Trophoblast cell (in vitro differentiated cells and primary cell): ENCODE results near the gene PTTG2.

Experiments
- DNase-seq, 2 donors: peaks; one replicate each; pipeline ENCODE4 v3.0.0-alpha.2; 2016
- H2AFZ ChIP-seq: 2 replicates; pipeline ENCODE4 v1.6.1; 2013; ENCODE audit warnings: low read length, moderate library complexity, mild to moderate bottlenecking; ENCODE audit not compliant: insufficient read depth, poor library complexity
- H2AK5ac ChIP-seq: 2 replicates; pipeline ENCODE4 v1.6.1; 2013; ENCODE audit warnings: mild to moderate bottlenecking, low read length
- H2BK120ac ChIP-seq: 2 replicates; pipeline ENCODE4 v1.6.1; 2013; ENCODE audit warnings: low read length, mild to moderate bottlenecking, moderate library complexity; ENCODE audit not compliant: insufficient read depth, poor library complexity
- H2BK12ac ChIP-seq: 2 replicates; pipeline ENCODE4 v1.6.1; 2013; ENCODE audit warnings: mild to moderate bottlenecking, low read length, moderate library complexity
- H2BK5ac ChIP-seq: 2 replicates; pipeline ENCODE4 v1.6.1; 2013; ENCODE audit warnings: low read length, low read depth, moderate library complexity, mild to moderate bottlenecking; ENCODE audit not compliant: poor library complexity
- H3K14ac ChIP-seq: 2 replicates; pipeline ENCODE4 v1.6.1; 2013; ENCODE audit warnings: mild to moderate bottlenecking, low read length
- H3K18ac ChIP-seq: 2 replicates; pipeline ENCODE4 v1.6.1; 2013; ENCODE audit warnings: mild to moderate bottlenecking, low read length
- H3K23ac ChIP-seq: 2 replicates; pipeline ENCODE4 v1.6.1; 2013; ENCODE audit warnings: low read length
- H3K27ac ChIP-seq: 2 replicates; pipeline ENCODE4 v1.5.1; 2013; ENCODE audit warnings: low read depth, mild to moderate bottlenecking, inconsistent platforms, low read length, moderate library complexity
- H3K27me3 ChIP-seq: 2 replicates; pipeline ENCODE4 v1.6.1; 2013; ENCODE audit warnings: inconsistent platforms, mild to moderate bottlenecking, low read length, moderate library complexity; ENCODE audit not compliant: insufficient read depth
- H3K36me3 ChIP-seq, 2 experiments: 1 replicate in 1 of 2; 2 replicates in 1 of 2; pipeline ENCODE4 v1.6.1; 2013; ENCODE audit warnings: low read length in 2 of 2, mild to moderate bottlenecking in 2 of 2, moderate library complexity in 1 of 2; ENCODE audit not compliant: insufficient read depth in 2 of 2, control insufficient read depth in 1 of 2
- H3K4ac ChIP-seq: 2 replicates; pipeline ENCODE4 v1.6.1; 2013; ENCODE audit warnings: low read depth, mild to moderate bottlenecking, low read length, moderate library complexity
- H3K4me1 ChIP-seq, 2 experiments: 1 replicate in 1 of 2; 2 replicates in 1 of 2; pipeline ENCODE4 v1.6.1; 2013; ENCODE audit warnings: low read length in 2 of 2, mild to moderate bottlenecking in 2 of 2, moderate library complexity in 1 of 2; ENCODE audit not compliant: insufficient read depth in 2 of 2, control insufficient read depth in 1 of 2
- H3K4me2 ChIP-seq: 2 replicates; pipeline ENCODE4 v1.6.1; 2013; ENCODE audit warnings: inconsistent platforms, mild to moderate bottlenecking, low read length, moderate library complexity
- H3K4me3 ChIP-seq: 2 replicates; pipeline ENCODE4 v1.5.1; 2013; ENCODE audit warnings: mild to moderate bottlenecking, low read depth, low read length, inconsistent platforms
- H3K79me1 ChIP-seq: one replicate; pipeline ENCODE4 v1.6.1; 2013; ENCODE audit warnings: low read length
- H3K79me2 ChIP-seq: 2 replicates; pipeline ENCODE4 v1.6.1; 2013; ENCODE audit warnings: low read length, mild to moderate bottlenecking; ENCODE audit not compliant: control insufficient read depth, insufficient read depth, poor library complexity
- H3K9ac ChIP-seq: 2 replicates; pipeline ENCODE4 v1.6.1; 2013; ENCODE audit warnings: mild to moderate bottlenecking, low read length
- H3K9me3 ChIP-seq: 2 replicates; pipeline ENCODE4 v1.6.1; 2013; ENCODE audit warnings: low read depth, mild to moderate bottlenecking, control low read depth, inconsistent platforms, low read length; ENCODE audit not compliant: insufficient read depth
- H4K12ac ChIP-seq: 2 replicates; pipeline ENCODE4 v1.6.1; 2013; ENCODE audit warnings: low read depth, mild to moderate bottlenecking, low read length, moderate library complexity
- H4K8ac ChIP-seq: 2 replicates; pipeline ENCODE4 v1.6.1; 2013; ENCODE audit warnings: low read depth, mild to moderate bottlenecking, low read length, moderate library complexity
- H4K91ac ChIP-seq: one replicate; pipeline ENCODE4 v1.6.1; 2013; ENCODE audit warnings: low read depth, mild to moderate bottlenecking, low read length, moderate library complexity
- WGBS: extraction: QIAGEN DNeasy Blood & Tissue Kit; methylation state at CpG from one replicate; pipeline ENCODE4 v1.1.7; 2013; ENCODE audit warnings: missing lambda C conversion rate; ENCODE audit not compliant: insufficient read length, insufficient coverage; ENCODE audit errors: extremely low coverage; 5-methylcytosine and 5-hydroxymethylcytosine counted together

The PTTG2 gene

DNA sequence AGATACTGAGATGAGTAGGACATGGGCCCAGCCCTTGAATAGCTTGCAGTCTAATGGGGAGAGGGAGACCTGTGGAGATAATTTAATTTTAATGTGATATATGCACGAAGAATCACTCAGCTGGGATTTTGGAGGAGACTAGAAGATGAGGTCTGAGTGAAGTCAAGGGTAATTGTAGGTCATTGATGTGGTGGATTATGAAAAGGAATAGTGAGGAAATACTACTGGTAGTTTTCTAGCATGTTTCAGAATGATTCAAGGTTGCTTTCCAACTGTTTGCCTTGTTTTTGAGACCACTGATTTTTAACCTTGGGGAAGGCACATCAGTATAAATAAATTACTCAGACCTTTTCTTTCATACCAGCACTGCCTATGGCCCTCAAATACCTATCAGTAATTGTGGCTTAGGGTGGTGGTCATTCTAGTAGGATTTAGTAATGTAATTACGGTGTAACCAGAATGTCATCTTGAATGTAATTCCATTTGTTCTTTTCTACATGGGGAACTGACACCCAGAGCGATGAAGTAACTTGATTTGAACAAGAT, 25.6 kb downstream of the PTTG2 start:
- Histone ChIP-seq H3K4ac (no peak overlapping the region), H4K12ac (no peak overlapping the region), H3K36me3 (no peaks in the 10 kb centered on the region), H3K27me3 (no peaks in the 10 kb centered on the region), H3K9ac (no peak overlapping the region), H2AK5ac (no peak overlapping the region), H3K79me2 (peaks cover 8% of the 10 kb centered on the region), H4K8ac (no peak overlapping the region), H2BK5ac (no peak overlapping the region), H3K27ac (no peak overlapping the region), H3K79me1 (peaks cover 6% of the 10 kb centered on the region), H3K9me3 (no peaks in the 10 kb centered on the region), H3K14ac (no peak overlapping the region), H2BK120ac (no peak overlapping the region), H4K91ac (no peak overlapping the region), H3K18ac (no peak overlapping the region), H3K4me1 (peaks cover 19 to 30% of the 10 kb centered on the region in 2 experiments), H2BK12ac (no peak overlapping the region), H3K4me2 (no peak overlapping the region), H3K4me3 (no peak overlapping the region), H2AFZ (no peak overlapping the region), H3K23ac (no peak overlapping the region)
- peak in 1 of 2 donors; percentile 19 for DNase-seq
- no CpG with 5 or more reads among the region's 3 CpGs for WGBS

GRCh38 chr4:37988670-37989069, 28.5 kb downstream of the PTTG2 start:
- peaks cover 6% of the 10 kb centered on the region for H3K79me2 ChIP-seq
- H4K8ac ChIP-seq, result no peak overlapping the region
- no peaks in the 10 kb centered on the region for H3K36me3 ChIP-seq
- H3K14ac ChIP-seq, result no peak overlapping the region
- H3K27ac ChIP-seq, result peak overlapping the region; percentile 76
- peak overlapping the region; percentile 41 for H3K4me2 ChIP-seq
- H3K4me3 ChIP-seq, result no peak overlapping the region
- H3K4ac ChIP-seq, result no peak overlapping the region
- DNase-seq, result peak; percentile 3 to 51
- no peak overlapping the region for H2AK5ac ChIP-seq
- no peaks in the 10 kb centered on the region for H3K9me3 ChIP-seq
- H3K23ac ChIP-seq, result no peak overlapping the region
- H2AFZ ChIP-seq, result no peak overlapping the region
- peaks cover 13% of the 10 kb centered on the region for H3K79me1 ChIP-seq
- no peak overlapping the region for H2BK5ac ChIP-seq
- H3K4me1 ChIP-seq, result peaks cover 24 to 32% of the 10 kb centered on the region in 2 experiments
- no peak overlapping the region for H2BK12ac ChIP-seq
- H4K91ac ChIP-seq, result no peak overlapping the region
- H3K27me3 ChIP-seq, result no peaks in the 10 kb centered on the region
- no peak overlapping the region for H3K9ac ChIP-seq
- H4K12ac ChIP-seq, result no peak overlapping the region
- no CpG with 5 or more reads among the region's 5 CpGs for WGBS
- H2BK120ac ChIP-seq, result no peak overlapping the region
- no peak overlapping the region for H3K18ac ChIP-seq

- Histone ChIP-seq H3K4me3 (no peak overlapping the region), H3K27me3 (no peaks in the 10 kb centered on the region), H3K14ac (no peak overlapping the region), H3K18ac (no peak overlapping the region), H2BK5ac (peak overlapping the region; percentile 74), H3K79me1 (peaks cover 16% of the 10 kb centered on the region), H4K12ac (no peak overlapping the region), H3K36me3 (no peaks in the 10 kb centered on the region), H3K4me2 (peak overlapping the region; percentile 31), H3K23ac (no peak overlapping the region), H4K91ac (peak overlapping the region; percentile 86), H3K79me2 (peaks cover 6% of the 10 kb centered on the region), H2AFZ (no peak overlapping the region), H2AK5ac (peak overlapping the region; percentile 80), H3K4me1 (peaks cover 33 to 38% of the 10 kb centered on the region in 2 experiments), H3K9ac (no peak overlapping the region), H3K4ac (peak overlapping the region; percentile 57), H4K8ac (peak overlapping the region; percentile 52), H2BK12ac (peak overlapping the region; percentile 78), H3K9me3 (no peaks in the 10 kb centered on the region), H3K27ac (peak overlapping the region; percentile 76), H2BK120ac (peak overlapping the region; percentile 73)
- WGBS, result no CpG with 5 or more reads among the region's 8 CpGs
- no peak for DNase-seq
Measured at GRCh38 chr4:37989398-37990260, 29.4 kb downstream of the PTTG2 start.

- Histone ChIP-seq H4K91ac (no peak overlapping the region), H2BK12ac (no peak overlapping the region), H2BK5ac (no peak overlapping the region), H3K14ac (no peak overlapping the region), H3K79me1 (peaks cover 21% of the 10 kb centered on the region), H3K36me3 (no peaks in the 10 kb centered on the region), H3K79me2 (peaks cover 11% of the 10 kb centered on the region), H3K4me3 (no peak overlapping the region), H3K9me3 (no peaks in the 10 kb centered on the region), H3K23ac (no peak overlapping the region), H4K8ac (no peak overlapping the region), H2AK5ac (no peak overlapping the region), H3K4me1 (peaks cover 38 to 45% of the 10 kb centered on the region in 2 experiments), H3K27me3 (no peaks in the 10 kb centered on the region), H3K18ac (no peak overlapping the region), H4K12ac (no peak overlapping the region), H2AFZ (no peak overlapping the region), H2BK120ac (no peak overlapping the region), H3K9ac (no peak overlapping the region), H3K4ac (no peak overlapping the region), H3K27ac (peak overlapping the region; percentile 11), H3K4me2 (no peak overlapping the region)
- DNase-seq, result no peak
- no CpG with 5 or more reads among the region's 5 CpGs for WGBS
Measured at GRCh38 chr4:37990731-37991245, 30.6 kb downstream of the PTTG2 start.
